Activated CD8-positive, alpha-beta memory T cell treated with anti-CD3 and anti-CD28 coated beads for 4 hours (primary cell): Measurements from ENCODE around the gene GSTM3.
"Not testable (repeated sequence)": the region's sequence is repeated elsewhere in the genome, so short reads cannot be mapped to it uniquely, and the experiment has no call there.

Experiments used
- DNase-seq, 2 donors: peaks; one replicate each; pipeline ENCODE4 v3.0.0-alpha.2; 2020; ENCODE audit warnings: low read depth in 2 of 2

The GSTM3 gene

DNA sequence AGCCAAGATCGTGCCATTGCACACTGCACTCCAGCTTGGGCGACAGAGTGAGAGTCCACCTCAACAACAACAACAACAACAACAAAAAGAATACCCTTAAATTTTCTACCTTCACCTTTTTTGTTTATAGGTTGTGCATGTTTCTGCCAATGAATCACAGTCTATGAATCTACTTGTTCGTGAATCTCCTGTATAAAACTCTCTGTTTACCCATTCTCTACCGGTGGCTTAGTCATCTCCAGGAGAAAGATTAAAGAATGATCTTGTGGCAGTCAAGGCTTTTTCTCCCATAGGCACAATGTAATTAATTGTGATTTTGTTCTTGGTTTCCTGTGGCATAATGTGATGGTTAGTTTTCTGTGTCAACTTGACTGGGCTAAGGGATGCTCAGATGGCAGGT lies 43.0 kb downstream of the GSTM3 start:
- not testable (repeated sequence) for DNase-seq

DNA sequence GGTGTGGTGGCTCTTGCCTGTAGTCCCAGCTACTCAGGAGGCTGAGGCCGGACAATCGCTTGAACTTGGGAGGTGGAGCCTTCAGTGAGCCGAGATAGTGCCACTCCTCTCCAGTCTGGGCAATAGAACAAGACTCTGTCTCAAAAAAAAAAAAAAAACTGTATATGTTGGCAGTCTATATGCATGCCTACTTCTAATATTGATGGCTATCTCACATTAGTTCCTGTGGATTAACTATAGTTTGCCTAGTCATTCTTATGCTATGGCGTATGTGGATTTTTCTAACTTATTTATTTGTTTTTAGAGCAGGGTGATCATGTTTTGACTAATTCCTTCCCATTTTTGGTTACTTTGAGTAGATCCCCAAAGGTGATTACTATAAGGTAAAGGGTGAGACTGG lies 43.8 kb downstream of the GSTM3 start:
- DNase-seq: no peak

DNA sequence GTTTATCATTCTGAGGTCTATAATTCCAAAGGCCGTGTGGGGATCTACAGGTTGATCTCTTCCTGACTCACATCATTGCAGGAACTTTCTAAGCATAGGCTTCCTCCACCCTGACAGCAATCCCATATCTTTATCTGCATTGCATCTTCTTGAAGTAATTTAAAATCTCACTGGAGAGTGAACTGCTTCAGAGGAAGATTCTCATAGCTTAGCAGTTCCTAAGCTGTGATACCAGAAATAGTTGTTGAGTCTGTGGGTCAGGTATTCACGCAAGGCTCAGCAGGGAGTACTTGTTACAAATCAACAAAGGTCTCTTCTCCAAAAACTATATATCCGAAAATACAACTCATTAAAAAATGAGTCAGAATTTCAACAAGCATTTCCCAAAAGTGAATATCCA lies 45.7 kb downstream of the GSTM3 start:
- DNase-seq: not testable (repeated sequence)

DNA sequence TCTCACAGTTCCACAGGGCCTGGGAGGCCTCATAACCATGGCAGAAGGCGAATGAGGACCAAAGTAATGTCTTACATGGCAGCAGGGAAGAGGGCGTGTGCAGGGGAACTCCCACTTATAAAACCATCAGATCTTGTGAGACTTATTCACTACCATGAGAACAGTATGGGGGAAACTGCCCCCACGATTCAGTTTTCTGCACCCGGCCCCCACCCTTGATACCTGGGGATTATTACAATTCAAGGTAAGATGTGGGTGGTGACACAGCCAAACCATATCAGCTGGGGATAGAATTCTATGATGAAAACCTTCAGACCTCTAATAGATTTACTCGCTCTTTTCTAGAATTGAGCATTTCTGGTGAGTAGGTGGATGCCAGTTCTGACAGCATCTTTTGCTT lies 46.4 kb downstream of the GSTM3 start:
- DNase-seq: not testable (repeated sequence)

DNA sequence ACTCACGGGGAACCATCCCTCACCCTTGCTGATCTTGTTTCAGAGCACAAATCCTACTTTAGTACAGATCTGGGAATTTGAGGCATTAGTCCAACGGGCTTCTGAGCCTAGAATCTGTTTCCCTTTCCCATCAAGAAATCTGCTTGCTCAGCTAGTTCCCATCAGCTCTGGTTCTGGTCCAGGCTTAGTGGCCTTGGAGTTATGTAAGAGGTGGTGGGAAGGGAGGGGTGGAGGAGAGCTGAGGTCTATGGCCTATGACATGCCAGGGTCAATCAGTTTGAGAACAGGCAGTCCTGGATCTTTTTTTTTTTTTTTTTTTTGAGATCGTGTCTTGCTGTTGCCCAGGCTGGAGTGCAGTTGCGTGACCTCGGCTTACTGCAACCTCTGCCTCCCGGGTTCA lies 49.1 kb downstream of the GSTM3 start:
- DNase-seq: no peak

DNA sequence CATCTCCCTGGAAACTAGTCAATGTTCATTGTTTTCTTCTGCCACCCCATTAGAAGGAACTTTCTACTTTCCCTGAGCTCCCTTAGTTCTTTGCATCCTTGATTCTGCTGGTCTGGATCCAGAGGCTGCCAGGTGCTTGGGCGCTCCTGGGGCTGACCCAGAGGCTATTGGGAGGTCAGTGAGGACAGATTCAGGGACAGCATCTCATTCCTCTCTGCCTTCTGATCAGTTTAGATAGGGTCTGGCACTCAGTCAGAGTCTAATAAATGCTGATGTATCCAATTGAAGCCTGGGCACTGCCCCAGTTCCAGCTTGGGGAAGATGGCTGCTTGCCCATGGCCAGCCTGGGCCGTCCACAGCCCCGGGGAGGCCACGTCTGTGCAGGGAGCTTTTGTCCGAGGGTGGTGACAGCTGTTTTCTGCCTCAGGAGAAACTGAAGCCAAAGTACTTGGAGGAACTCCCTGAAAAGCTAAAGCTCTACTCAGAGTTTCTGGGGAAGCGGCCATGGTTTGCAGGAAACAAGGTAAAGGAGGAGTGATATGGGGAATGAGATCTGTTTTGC lies 50.9 kb downstream of the GSTM3 start:
- DNase-seq: no peak

DNA sequence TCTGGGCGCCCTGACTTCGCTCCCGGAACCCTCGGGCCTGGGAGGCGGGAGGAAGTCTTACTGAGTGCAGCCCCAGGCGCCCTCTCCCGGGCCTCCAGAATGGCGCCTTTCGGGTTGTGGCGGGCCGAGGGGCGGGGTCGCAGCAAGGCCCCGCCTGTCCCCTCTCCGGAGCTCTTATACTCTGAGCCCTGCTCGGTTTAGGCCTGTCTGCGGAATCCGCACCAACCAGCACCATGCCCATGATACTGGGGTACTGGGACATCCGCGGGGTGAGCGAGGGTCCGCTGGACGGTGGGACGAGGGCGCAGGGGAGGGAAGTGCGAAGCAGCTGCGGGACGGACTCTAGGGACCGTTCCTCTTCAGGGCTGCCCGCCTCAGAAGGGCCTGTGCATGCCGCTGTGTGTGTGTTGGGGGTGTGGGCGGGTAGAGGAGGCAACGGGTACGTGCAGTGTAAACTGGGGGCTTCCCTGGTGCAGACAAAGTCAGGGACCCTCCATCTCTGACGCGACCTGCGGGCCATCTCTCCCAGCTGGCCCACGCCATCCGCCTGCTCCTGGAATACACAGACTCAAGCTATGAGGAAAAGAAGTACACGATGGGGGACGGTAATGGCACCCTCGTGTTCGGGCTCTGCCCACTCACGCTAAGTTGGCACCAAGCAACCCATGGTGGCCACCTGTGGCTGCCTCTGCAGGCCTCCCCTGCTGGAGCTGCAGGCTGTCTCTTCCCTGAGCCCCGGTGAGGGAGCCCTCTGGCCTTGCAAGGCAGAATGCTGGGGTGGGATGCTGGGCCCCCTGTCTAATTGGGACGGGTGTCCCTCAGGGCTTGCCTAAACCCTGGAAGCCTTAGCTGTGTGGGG lies 53.0 kb downstream of the GSTM3 start, which contains the start of gene GSTM1:
Gene GSTM1 (plus strand): TSS at position 177 of the 859 bp plus-strand sequence. CDS start 57 bp downstream, at position 234.
- peak in 1 of 2 donors; percentile 63 for DNase-seq

DNA sequence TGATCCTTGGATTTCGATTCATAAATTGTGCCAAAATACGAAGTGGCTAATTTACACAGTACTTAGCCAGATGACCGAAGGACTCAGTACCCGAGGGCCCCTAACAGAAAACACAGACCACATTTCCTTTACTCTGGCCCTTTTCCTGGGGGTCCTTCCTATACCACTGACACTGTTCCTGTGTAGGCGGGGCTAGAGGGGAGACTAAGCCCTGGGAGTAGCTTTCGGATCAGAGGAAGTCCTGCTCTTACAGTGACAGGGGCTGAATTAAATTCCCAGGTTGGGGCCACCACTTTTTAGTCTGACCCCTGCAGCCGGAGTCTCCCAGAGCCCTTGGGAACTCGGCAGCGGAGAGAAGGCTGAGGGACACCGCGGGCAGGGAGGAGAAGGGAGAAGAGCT lies 53.7 kb downstream of the GSTM3 start:
- DNase-seq: not testable (repeated sequence)

DNA sequence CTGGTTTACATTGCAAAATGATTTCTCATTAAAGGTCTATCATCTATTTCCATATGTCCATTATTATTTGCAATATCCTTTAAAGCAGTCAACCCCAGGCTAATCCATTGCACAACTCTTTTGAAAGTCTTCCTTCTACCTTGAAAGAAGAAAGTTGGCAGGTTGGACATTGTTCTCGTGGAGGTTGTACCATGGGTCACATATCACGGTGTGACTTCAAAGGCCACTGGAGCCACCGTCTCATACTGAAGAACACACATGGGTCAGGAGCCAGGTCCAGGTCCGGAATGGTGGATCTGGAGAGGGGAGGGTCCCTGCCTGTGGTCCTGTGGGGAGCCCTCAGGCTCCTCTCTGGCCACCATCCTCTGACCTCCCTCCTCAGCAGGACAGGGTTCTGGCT lies 54.9 kb downstream of the GSTM3 start:
- DNase-seq: not testable (repeated sequence)

DNA sequence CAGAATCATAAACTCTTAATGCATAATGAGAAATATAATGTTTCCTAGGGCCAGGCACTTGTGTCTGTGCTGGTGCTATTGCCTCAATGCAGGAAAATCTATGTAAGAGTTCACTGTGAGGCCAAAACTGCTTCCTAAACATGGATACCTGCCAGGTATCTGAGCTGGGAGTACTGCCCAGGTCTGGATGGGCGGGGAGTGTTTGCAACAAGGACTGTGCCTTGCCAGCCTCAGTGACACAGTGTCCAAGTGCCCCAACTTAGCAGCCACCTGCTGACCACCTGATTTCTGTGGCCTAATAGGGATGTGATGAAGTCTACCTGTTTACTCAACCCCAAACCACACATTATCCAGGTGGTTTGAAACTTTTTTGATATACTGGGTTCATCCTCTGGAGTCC lies 55.4 kb downstream of the GSTM3 start:
- DNase-seq: not testable (repeated sequence)

DNA sequence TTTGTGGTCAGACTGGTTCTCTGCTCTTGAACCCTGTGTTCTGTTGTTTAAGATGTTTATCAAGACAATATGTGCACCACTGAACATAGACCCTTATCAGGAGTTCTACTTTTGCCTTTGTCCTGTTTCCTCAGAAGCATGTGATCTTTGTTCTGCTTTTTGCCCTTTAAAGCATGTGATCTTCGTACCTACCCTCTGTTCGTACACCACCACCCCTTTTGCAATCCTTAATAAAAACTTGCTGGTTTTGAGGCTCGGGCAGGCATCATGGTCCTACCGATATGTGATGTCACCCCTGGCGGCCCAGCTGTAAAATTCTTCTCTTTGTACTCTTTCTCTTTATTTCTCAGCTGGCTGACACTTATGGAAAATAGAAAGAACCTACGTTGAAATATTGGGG lies 56.1 kb downstream of the GSTM3 start:
- not testable (repeated sequence) for DNase-seq
